Activated CD4-positive, alpha-beta T cell treated with anti-CD3 and anti-CD28 coated beads, Interleukin-2, amount 10 ng/mL, durations not matched to agents 24 days and 14 days (primary cell): ENCODE data around the gene INSRR. TPM values are rescaled to one million over a fixed set of nuclear protein-coding genes. Genes with fewer than 3 reads are reported as not detected.

Source experiments
- DNase-seq: peaks from one replicate; pipeline ENCODE4 v3.0.0; 2022
- H3K27ac Mint-ChIP-seq: one replicate; pipeline ENCODE4 v1.8.0; 2022; ENCODE audit warnings: mild to moderate bottlenecking, mixed read lengths
- H3K27me3 Mint-ChIP-seq: one replicate; pipeline ENCODE4 v1.8.0; 2022; ENCODE audit warnings: mixed read lengths
- H3K36me3 Mint-ChIP-seq: one replicate; pipeline ENCODE4 v1.8.0; 2022; ENCODE audit warnings: low read depth, mild to moderate bottlenecking, mixed read lengths
- H3K4me1 Mint-ChIP-seq: one replicate; pipeline ENCODE4 v1.8.0; 2021; ENCODE audit warnings: mixed read lengths
- H3K4me3 Mint-ChIP-seq: one replicate; pipeline ENCODE4 v1.8.0; 2022; ENCODE audit warnings: mild to moderate bottlenecking, moderate library complexity, mixed read lengths
- H3K9me3 Mint-ChIP-seq: one replicate; pipeline ENCODE4 v1.8.0; 2021; ENCODE audit warnings: mixed read lengths
- intact Hi-C: fragments of 100-400 bp; cut with micrococcal nuclease; formaldehyde crosslinking; loops from one replicate; pipeline ENCODE4 v1.15.1; 2023
- total RNA-seq: library from RNA; stranded (reverse); gene quantifications from 2 replicates; pipeline ENCODE4 v1.2.3, GENCODE V29; 2022

INSRR gene
- total RNA-seq, 1 donor from 2014 or later: 0.68 TPM

GRCh38 chr1:156886583-156887281, 27.8 kb upstream of the INSRR start:
- H3K36me3 Mint-ChIP-seq: peaks cover 12% of the 10 kb centered on the region
- H3K9me3 Mint-ChIP-seq: no peaks in the 10 kb centered on the region
- H3K27ac Mint-ChIP-seq: no peak overlapping the region
- DNase-seq: no peak
- intact Hi-C loops: no loop called here
- H3K27me3 Mint-ChIP-seq: peaks cover 22% of the 10 kb centered on the region
- no peak overlapping the region for H3K4me3 Mint-ChIP-seq
- H3K4me1 Mint-ChIP-seq: peaks cover 10% of the 10 kb centered on the region

GRCh38 chr1:156885880-156886355, 27.0 kb upstream of the INSRR start:
- Mint-ChIP-seq H3K27ac (no peak overlapping the region), H3K9me3 (no peaks in the 10 kb centered on the region), H3K4me1 (peaks cover 9% of the 10 kb centered on the region), H3K4me3 (no peak overlapping the region), H3K36me3 (peaks cover 14% of the 10 kb centered on the region), H3K27me3 (peaks cover 14% of the 10 kb centered on the region)
- no peak for DNase-seq
- intact Hi-C loops: no loop called here

GRCh38 chr1:156885314-156885713, 26.4 kb upstream of the INSRR start:
- H3K27me3 Mint-ChIP-seq: peaks cover 11% of the 10 kb centered on the region
- H3K4me3 Mint-ChIP-seq: no peak overlapping the region
- no peak overlapping the region for H3K27ac Mint-ChIP-seq
- peaks cover 9% of the 10 kb centered on the region for H3K4me1 Mint-ChIP-seq
- intact Hi-C loops: no loop called here
- no peak for DNase-seq
- peaks cover 15% of the 10 kb centered on the region for H3K36me3 Mint-ChIP-seq
- no peaks in the 10 kb centered on the region for H3K9me3 Mint-ChIP-seq

- Mint-ChIP-seq H3K9me3 (no peaks in the 10 kb centered on the region), H3K4me1 (peaks cover 4% of the 10 kb centered on the region), H3K4me3 (no peak overlapping the region), H3K27me3 (peaks cover 8% of the 10 kb centered on the region), H3K27ac (no peak overlapping the region), H3K36me3 (peaks cover 17% of the 10 kb centered on the region)
- DNase-seq: no peak
- intact Hi-C loops: no loop called here
Observed at GRCh38 chr1:156884560-156885184, 25.8 kb upstream of the INSRR start.

- no peak overlapping the region for H3K27ac Mint-ChIP-seq
- no peak overlapping the region for H3K4me3 Mint-ChIP-seq
- peaks cover 17% of the 10 kb centered on the region for H3K36me3 Mint-ChIP-seq
- no peak for DNase-seq
- no peaks in the 10 kb centered on the region for H3K9me3 Mint-ChIP-seq
- intact Hi-C loops: no loop called here
- H3K4me1 Mint-ChIP-seq: peaks cover 4% of the 10 kb centered on the region
- peaks cover 6% of the 10 kb centered on the region for H3K27me3 Mint-ChIP-seq
Observed at GRCh38 chr1:156883919-156884318, 25.0 kb upstream of the INSRR start.

- no peak overlapping the region for H3K4me3 Mint-ChIP-seq
- H3K36me3 Mint-ChIP-seq: peaks cover 21% of the 10 kb centered on the region
- peaks cover 4% of the 10 kb centered on the region for H3K4me1 Mint-ChIP-seq
- no peaks in the 10 kb centered on the region for H3K9me3 Mint-ChIP-seq
- intact Hi-C loops: no loop called here
- H3K27me3 Mint-ChIP-seq: peaks cover 4% of the 10 kb centered on the region
- DNase-seq: no peak
- H3K27ac Mint-ChIP-seq: no peak overlapping the region
Observed at GRCh38 chr1:156882543-156882942, 23.6 kb upstream of the INSRR start.

- peaks cover 4% of the 10 kb centered on the region for H3K27me3 Mint-ChIP-seq
- no peak for DNase-seq
- peaks cover 2% of the 10 kb centered on the region for H3K4me1 Mint-ChIP-seq
- no peak overlapping the region for H3K4me3 Mint-ChIP-seq
- H3K27ac Mint-ChIP-seq: no peak overlapping the region
- no peaks in the 10 kb centered on the region for H3K9me3 Mint-ChIP-seq
- peaks cover 21% of the 10 kb centered on the region for H3K36me3 Mint-ChIP-seq
- intact Hi-C loops: no loop called here
Observed at GRCh38 chr1:156881663-156882062, 22.7 kb upstream of the INSRR start.

GRCh38 chr1:156881101-156881500, 22.2 kb upstream of the INSRR start:
- no peak overlapping the region for H3K27ac Mint-ChIP-seq
- peaks cover 24% of the 10 kb centered on the region for H3K36me3 Mint-ChIP-seq
- no peaks in the 10 kb centered on the region for H3K4me1 Mint-ChIP-seq

GRCh38 chr1:156880473-156880872, 21.6 kb upstream of the INSRR start:
- Mint-ChIP-seq H3K4me3 (no peak overlapping the region), H3K9me3 (no peaks in the 10 kb centered on the region), H3K27me3 (peaks cover 3% of the 10 kb centered on the region), H3K27ac (no peak overlapping the region), H3K4me1 (no peaks in the 10 kb centered on the region), H3K36me3 (peaks cover 24% of the 10 kb centered on the region)
- intact Hi-C loops: no loop called here
- DNase-seq: no peak

More at GRCh38 chr1:156881101-156881500, 22.2 kb upstream of the INSRR start:
- no peak overlapping the region for H3K4me3 Mint-ChIP-seq
- intact Hi-C loops: no loop called here
- no peaks in the 10 kb centered on the region for H3K9me3 Mint-ChIP-seq
- DNase-seq: no peak
- peaks cover 5% of the 10 kb centered on the region for H3K27me3 Mint-ChIP-seq

- no peaks in the 10 kb centered on the region for H3K9me3 Mint-ChIP-seq
- peaks cover 2% of the 10 kb centered on the region for H3K27me3 Mint-ChIP-seq
- no peak for DNase-seq
- no peak overlapping the region for H3K27ac Mint-ChIP-seq
- H3K36me3 Mint-ChIP-seq: peaks cover 25% of the 10 kb centered on the region
- H3K4me1 Mint-ChIP-seq: no peaks in the 10 kb centered on the region
- intact Hi-C loops: no loop called here
- H3K4me3 Mint-ChIP-seq: no peak overlapping the region
Observed at GRCh38 chr1:156879876-156880275, 21.0 kb upstream of the INSRR start.

- peaks cover 2% of the 10 kb centered on the region for H3K27me3 Mint-ChIP-seq
- H3K4me1 Mint-ChIP-seq: no peaks in the 10 kb centered on the region
- intact Hi-C loops: no loop called here
- no peaks in the 10 kb centered on the region for H3K9me3 Mint-ChIP-seq
- no peak overlapping the region for H3K4me3 Mint-ChIP-seq
- no peak for DNase-seq
- peaks cover 28% of the 10 kb centered on the region for H3K36me3 Mint-ChIP-seq
- H3K27ac Mint-ChIP-seq: no peak overlapping the region
Observed at GRCh38 chr1:156877433-156878170, 18.7 kb upstream of the INSRR start.

GRCh38 chr1:156876281-156876680, 17.4 kb upstream of the INSRR start:
- intact Hi-C loops: no loop called here
- peaks cover 26% of the 10 kb centered on the region for H3K36me3 Mint-ChIP-seq
- H3K27ac Mint-ChIP-seq: no peak overlapping the region
- H3K27me3 Mint-ChIP-seq: peaks cover 2% of the 10 kb centered on the region
- DNase-seq: no peak
- no peaks in the 10 kb centered on the region for H3K9me3 Mint-ChIP-seq
- H3K4me1 Mint-ChIP-seq: no peaks in the 10 kb centered on the region
- no peak overlapping the region for H3K4me3 Mint-ChIP-seq

GRCh38 chr1:156875341-156875615, 16.4 kb upstream of the INSRR start:
- no peak for DNase-seq
- Mint-ChIP-seq H3K27me3 (peaks cover 2% of the 10 kb centered on the region), H3K4me1 (peaks cover 9% of the 10 kb centered on the region), H3K27ac (no peak overlapping the region), H3K9me3 (no peaks in the 10 kb centered on the region), H3K4me3 (no peak overlapping the region), H3K36me3 (peaks cover 28% of the 10 kb centered on the region)
- intact Hi-C loops: no loop called here

GRCh38 chr1:156874572-156875340, 15.8 kb upstream of the INSRR start:
- Mint-ChIP-seq H3K27ac (no peak overlapping the region), H3K9me3 (no peaks in the 10 kb centered on the region), H3K4me3 (no peak overlapping the region), H3K4me1 (peaks cover 13% of the 10 kb centered on the region), H3K36me3 (peaks cover 26% of the 10 kb centered on the region), H3K27me3 (peaks cover 2% of the 10 kb centered on the region)
- no peak for DNase-seq
- intact Hi-C loops: no loop called here
